CD14-positive monocyte (primary cell): ENCODE measurements around the gene CD93. TPM values are rescaled to one million over a fixed set of nuclear protein-coding genes. Genes with fewer than 3 reads are reported as not detected.

ENCODE experiments used
- DNase-seq, 3 donors: peaks; one replicate each; pipeline ENCODE4 v3.0.0-alpha.2; 2011 to 2022
- H2AFZ ChIP-seq: 2 replicates; pipeline ENCODE4 v1.6.0; 2012; ENCODE audit warnings: mild to moderate bottlenecking, low read depth, low read length, inconsistent platforms; ENCODE audit not compliant: insufficient read depth, poor library complexity, severe bottlenecking
- H3K27ac ChIP-seq, 2 donors: 1 replicate in 1 of 2; 2 replicates in 1 of 2; pipeline ENCODE4 v1.5.1; 2012 to 2013; ENCODE audit warnings: low read length in 2 of 2, control low read depth in 1 of 2, inconsistent platforms in 1 of 2, low read depth in 1 of 2, mild to moderate bottlenecking in 1 of 2
- H3K27me3 ChIP-seq, 2 donors: one replicate each; pipeline versions ENCODE4 v1.6.0 to v1.6.1; 2011 to 2013; ENCODE audit warnings: low read length in 2 of 2; ENCODE audit not compliant: control insufficient read depth in 2 of 2, insufficient read depth in 2 of 2
- H3K36me3 ChIP-seq, 2 donors: replicated peaks in 1 of 2; 1 replicate in 1 of 2; 2 replicates in 1 of 2; pipeline versions ENCODE4 v1.5.1 to v1.6.1; 2012 to 2013; ENCODE audit warnings: low read length in 2 of 2, control low read depth in 1 of 2, inconsistent platforms in 1 of 2, mild to moderate bottlenecking in 1 of 2; ENCODE audit not compliant: insufficient read depth in 2 of 2, control insufficient read depth in 1 of 2
- H3K4me1 ChIP-seq, 2 donors: 1 replicate in 1 of 2; 2 replicates in 1 of 2; pipeline versions ENCODE4 v1.5.1 to v1.6.1; 2012 to 2013; ENCODE audit warnings: low read length in 2 of 2, control low read depth in 1 of 2, inconsistent platforms in 1 of 2, mild to moderate bottlenecking in 1 of 2, moderate library complexity in 1 of 2; ENCODE audit not compliant: insufficient read depth in 2 of 2, control insufficient read depth in 1 of 2
- H3K4me2 ChIP-seq: replicated peaks from 2 replicates; pipeline ENCODE3; 2012; ENCODE audit warnings: low read length, moderate library complexity, mild to moderate bottlenecking; ENCODE audit not compliant: poor library complexity, severe bottlenecking; ENCODE audit errors: extremely low read depth
- H3K4me3 ChIP-seq, 3 experiments: fragments of 200-600 bp in 1 of 3; sonication (generic) in 1 of 3; replicated peaks in 1 of 3; 1 replicate in 2 of 3; 2 replicates in 1 of 3; pipeline ENCODE4 v1.5.1; 2011 to 2013; ENCODE audit warnings: low read length in 3 of 3, mild to moderate bottlenecking in 3 of 3, control low read depth in 2 of 3, low read depth in 2 of 3, inconsistent platforms in 1 of 3, moderate library complexity in 1 of 3
- H3K79me2 ChIP-seq: 2 replicates; pipeline ENCODE4 v1.6.0; 2012; ENCODE audit warnings: mild to moderate bottlenecking, control low read depth, inconsistent platforms, low read length, moderate library complexity; ENCODE audit not compliant: insufficient read depth
- H3K9ac ChIP-seq: 2 replicates; pipeline ENCODE4 v1.6.0; 2017; ENCODE audit warnings: low read length, mild to moderate bottlenecking; ENCODE audit not compliant: insufficient read depth, poor library complexity, severe bottlenecking
- H3K9me3 ChIP-seq, 2 donors: replicated peaks in 1 of 2; 1 replicate in 1 of 2; 2 replicates in 1 of 2; pipeline versions ENCODE4 v1.5.1 to v1.6.1; 2012 to 2013; ENCODE audit warnings: low read length in 2 of 2, control low read depth in 1 of 2; ENCODE audit not compliant: control insufficient read depth in 1 of 2, insufficient read depth in 1 of 2
- H4K20me1 ChIP-seq: 2 replicates; pipeline ENCODE4 v1.6.0; 2012; ENCODE audit warnings: mild to moderate bottlenecking, low read length, control low read depth, moderate library complexity; ENCODE audit not compliant: insufficient read depth
- H3K27ac Mint-ChIP-seq, 7 donors: one replicate each; pipeline ENCODE4 v1.8.0; 2020; ENCODE audit warnings: mild to moderate bottlenecking in 7 of 7, mixed read lengths in 7 of 7, moderate library complexity in 6 of 7, inconsistent platforms in 2 of 7
- H3K27me3 Mint-ChIP-seq, 3 donors: one replicate each; pipeline ENCODE4 v1.8.0; 2021 to 2022; ENCODE audit warnings: low read depth in 3 of 3, mild to moderate bottlenecking in 3 of 3, mixed read lengths in 3 of 3, moderate library complexity in 3 of 3, inconsistent platforms in 1 of 3
- H3K36me3 Mint-ChIP-seq, 2 donors: one replicate each; pipeline ENCODE4 v1.8.0; 2020; ENCODE audit warnings: mixed read lengths in 2 of 2, inconsistent platforms in 1 of 2, mild to moderate bottlenecking in 1 of 2
- H3K4me1 Mint-ChIP-seq: one replicate; pipeline ENCODE4 v1.8.0; 2020; ENCODE audit warnings: mild to moderate bottlenecking, mixed read lengths
- H3K4me3 Mint-ChIP-seq, 2 donors: one replicate each; pipeline ENCODE4 v1.8.0; 2020; ENCODE audit warnings: mild to moderate bottlenecking in 2 of 2, mixed read lengths in 2 of 2, moderate library complexity in 1 of 2
- H3K9me3 Mint-ChIP-seq, 7 donors: one replicate each; pipeline ENCODE4 v1.8.0; 2020 to 2022; ENCODE audit warnings: mixed read lengths in 7 of 7, mild to moderate bottlenecking in 6 of 7, moderate library complexity in 6 of 7, inconsistent platforms in 2 of 7
- WGBS: methylation state at CpG from one replicate; pipeline ENCODE4 v1.1.5; 2013; ENCODE audit warnings: missing lambda C conversion rate; ENCODE audit not compliant: insufficient coverage; 5-methylcytosine and 5-hydroxymethylcytosine counted together
- intact Hi-C, 2 donors: fragments of 100-400 bp; cut with micrococcal nuclease; formaldehyde crosslinking; loops; one replicate each; pipeline versions ENCODE4 v1.15.0 to v1.15.1; 2023
- polyA plus RNA-seq, 3 donors: library from polyadenylated mRNA; depleted of rRNA in 1 of 3; unstranded in 2 of 3; stranded (reverse) in 1 of 3; fragments of 300-500 nt in 2 of 3; fragments of >200 nt in 1 of 3; fragmentation: Illumina TruSeq in 2 of 3; gene quantifications; 1 replicate in 2 of 3; 2 replicates in 1 of 3; pipeline ENCODE4 v1.2.3, GENCODE V29; 2012 to 2021
- TF ChIP-seq, protein P1 (sequence below): fragments of 200-600 bp; IDR thresholded peaks from one replicate; pipeline ENCODE4 v1.8.0; 2022; ENCODE audit warnings: antibody characterized with exemption, mild to moderate bottlenecking

CD93 gene
- polyA plus RNA-seq, 3 donors = 26.0 to 170 (median 48.9) TPM

GRCh38 chr20:23047001-23047737 is 39.0 kb downstream of the CD93 start:
- H3K36me3 ChIP-seq = peaks cover 0 to 7% of the 10 kb centered on the region in 2 donors
- 73% methylated on average over 2 of the region's 13 CpGs for WGBS
- peak overlapping the region; percentile 40 to 79 (median 43) for H3K4me3 ChIP-seq
- intact Hi-C loops = loop anchor here in 1 of 2 donors (10.0 kb wide), 1 partner anchor 352 kb away; no protein-coding TSS in a partner anchor
- H3K4me2 ChIP-seq = peak overlapping the region; percentile 87
- Mint-ChIP-seq H3K4me3 (peak overlapping the region; percentile 88 to 93), H3K9me3 (peaks cover 0 to 9% (median 1%) of the 10 kb centered on the region in 7 donors), H3K27me3 (peaks cover 12 to 20% (median 18%) of the 10 kb centered on the region in 3 donors), H3K4me1 (peaks cover 62% of the 10 kb centered on the region), H3K36me3 (peaks cover 17 to 18% of the 10 kb centered on the region in 2 donors), H3K27ac (peak overlapping the region in 3 of 7 donors; percentile 43 to 54 (median 43))
- H4K20me1 ChIP-seq = peaks cover 34% of the 10 kb centered on the region
- peaks cover 10% of the 10 kb centered on the region for H3K79me2 ChIP-seq
- peaks cover 45 to 83% of the 10 kb centered on the region in 2 donors for H3K4me1 ChIP-seq
- no peaks in the 10 kb centered on the region for H3K9me3 ChIP-seq
- TF ChIP-seq, protein P1, sequence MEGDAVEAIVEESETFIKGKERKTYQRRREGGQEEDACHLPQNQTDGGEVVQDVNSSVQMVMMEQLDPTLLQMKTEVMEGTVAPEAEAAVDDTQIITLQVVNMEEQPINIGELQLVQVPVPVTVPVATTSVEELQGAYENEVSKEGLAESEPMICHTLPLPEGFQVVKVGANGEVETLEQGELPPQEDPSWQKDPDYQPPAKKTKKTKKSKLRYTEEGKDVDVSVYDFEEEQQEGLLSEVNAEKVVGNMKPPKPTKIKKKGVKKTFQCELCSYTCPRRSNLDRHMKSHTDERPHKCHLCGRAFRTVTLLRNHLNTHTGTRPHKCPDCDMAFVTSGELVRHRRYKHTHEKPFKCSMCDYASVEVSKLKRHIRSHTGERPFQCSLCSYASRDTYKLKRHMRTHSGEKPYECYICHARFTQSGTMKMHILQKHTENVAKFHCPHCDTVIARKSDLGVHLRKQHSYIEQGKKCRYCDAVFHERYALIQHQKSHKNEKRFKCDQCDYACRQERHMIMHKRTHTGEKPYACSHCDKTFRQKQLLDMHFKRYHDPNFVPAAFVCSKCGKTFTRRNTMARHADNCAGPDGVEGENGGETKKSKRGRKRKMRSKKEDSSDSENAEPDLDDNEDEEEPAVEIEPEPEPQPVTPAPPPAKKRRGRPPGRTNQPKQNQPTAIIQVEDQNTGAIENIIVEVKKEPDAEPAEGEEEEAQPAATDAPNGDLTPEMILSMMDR = no peak
- peaks cover 0 to 11% of the 10 kb centered on the region in 2 donors for H3K27me3 ChIP-seq
- peak overlapping the region; percentile 79 for H3K9ac ChIP-seq
- H3K27ac ChIP-seq = no peak overlapping the region
- DNase-seq = no peak
- H2AFZ ChIP-seq = no peak overlapping the region

DNA sequence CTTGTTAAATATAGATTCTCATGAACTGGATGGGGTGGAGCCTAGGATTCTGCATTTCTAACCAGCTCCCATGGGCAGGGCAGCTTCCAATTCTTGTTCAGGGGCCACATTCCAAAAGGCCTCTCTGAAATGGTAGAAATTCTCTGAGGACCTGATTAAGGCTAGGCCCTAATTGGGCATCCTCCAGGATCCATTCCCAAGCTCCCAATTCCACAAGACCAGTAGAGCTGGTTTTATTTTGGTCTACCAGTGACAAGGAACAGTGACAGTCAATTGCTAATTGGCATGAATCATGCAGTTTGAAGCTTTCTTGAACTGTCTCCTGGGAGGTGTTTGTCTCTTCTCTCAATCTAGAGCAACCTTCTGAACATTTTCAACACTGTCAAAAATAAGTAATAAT is 39.7 kb downstream of the CD93 start:
- TF ChIP-seq, protein P1 = no peak
- Histone ChIP-seq H2AFZ (no peak overlapping the region), H3K27ac (no peak overlapping the region), H3K4me3 (peak overlapping the region in 1 of 3 experiments; percentile 79), H3K4me2 (peak overlapping the region; percentile 87), H4K20me1 (peaks cover 34% of the 10 kb centered on the region), H3K36me3 (peaks cover 0 to 7% of the 10 kb centered on the region in 2 donors), H3K9ac (no peak overlapping the region), H3K27me3 (peaks cover 0 to 11% of the 10 kb centered on the region in 2 donors), H3K9me3 (no peaks in the 10 kb centered on the region), H3K79me2 (peaks cover 10% of the 10 kb centered on the region), H3K4me1 (peaks cover 42 to 79% of the 10 kb centered on the region in 2 donors)
- peaks cover 17 to 18% of the 10 kb centered on the region in 2 donors for H3K36me3 Mint-ChIP-seq
- H3K27ac Mint-ChIP-seq = no peak overlapping the region
- intact Hi-C loops = loop anchor here in 1 of 2 donors (10.0 kb wide), 1 partner anchor 352 kb away; no protein-coding TSS in a partner anchor
- H3K27me3 Mint-ChIP-seq = peaks cover 14 to 23% (median 18%) of the 10 kb centered on the region in 3 donors
- peaks cover 59% of the 10 kb centered on the region for H3K4me1 Mint-ChIP-seq
- DNase-seq = peak in 1 of 3 donors; percentile 26
- peak overlapping the region; percentile 88 to 93 for H3K4me3 Mint-ChIP-seq
- peaks cover 0 to 9% (median 1%) of the 10 kb centered on the region in 7 donors for H3K9me3 Mint-ChIP-seq
